ENCODE measurements around the gene FAM216B.
"Not testable (repeated sequence)": the region's sequence is repeated elsewhere in the genome, so short reads cannot be mapped to it uniquely, and the experiment has no call there.

The FAM216B gene

DNA sequence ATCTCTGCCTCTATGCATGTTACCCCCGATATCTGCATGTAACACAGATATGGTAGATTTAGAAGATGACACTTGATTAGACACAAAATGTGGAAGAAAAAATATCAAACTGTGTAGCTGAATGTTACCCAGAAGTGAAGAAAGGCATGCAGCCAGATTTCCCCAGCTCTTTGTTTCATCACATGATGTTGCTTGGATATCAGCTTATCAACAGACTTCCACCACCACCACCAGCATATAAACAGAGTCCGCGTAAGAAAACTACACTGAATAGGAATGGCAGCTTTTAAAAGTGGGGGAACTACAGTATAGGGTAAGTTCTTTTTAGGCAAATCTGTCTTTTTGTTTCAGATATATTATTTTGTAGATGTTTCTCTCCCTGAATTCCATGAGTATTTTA, at the start of gene FAM216B:
TSS of gene FAM216B (plus strand) at position 233 of the 400 bp plus-strand sequence. CDS start 2,484 bp downstream, outside the sequence.
- DNase-seq, result no peak

- DNase-seq, result no peak
These were observed 49.3 kb upstream of the FAM216B start for GRCh38 chr13:42732073-42732472.

DNA sequence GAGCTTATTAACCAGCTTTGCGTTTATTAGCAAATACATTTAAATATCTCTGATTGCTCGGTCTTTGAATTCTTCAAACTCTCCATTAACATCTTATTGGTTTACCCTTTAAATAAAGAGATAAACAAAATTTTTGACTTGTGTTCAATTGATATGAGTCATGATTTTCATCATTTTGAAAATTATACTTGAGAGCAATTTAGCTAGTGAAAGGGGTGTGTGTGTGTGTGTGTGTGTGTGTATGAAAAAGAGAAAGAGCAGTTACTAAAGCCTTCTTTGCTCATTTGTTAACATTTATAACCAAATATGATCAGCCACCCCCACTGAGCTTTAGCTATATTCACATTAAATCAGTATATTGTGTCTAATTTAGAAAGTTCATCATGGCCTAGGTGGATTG, 48.3 kb upstream of the FAM216B start:
- DNase-seq, result no peak

GRCh38 chr13:42735010-42735409, 46.4 kb upstream of the FAM216B start:
- no peak for DNase-seq

DNA sequence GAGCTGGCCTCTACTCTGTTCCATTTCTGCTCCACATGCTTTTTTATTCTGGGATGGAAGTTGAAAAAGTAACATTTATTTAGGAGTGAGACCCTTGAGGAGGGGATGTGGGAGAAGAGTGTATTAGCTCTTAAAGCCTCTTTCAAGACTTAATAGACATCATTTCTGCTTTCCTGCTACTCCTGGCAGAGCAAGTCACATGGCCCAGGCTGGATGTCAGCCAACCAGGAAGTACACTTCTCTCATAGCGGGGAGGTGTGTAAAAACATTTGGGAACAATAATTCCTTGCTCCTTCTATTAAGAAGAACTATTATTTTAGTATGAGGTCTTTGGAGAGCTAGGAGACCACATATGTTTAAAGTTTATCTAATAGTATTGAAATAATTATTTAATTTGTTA, 40.6 kb upstream of the FAM216B start:
- no peak for DNase-seq

DNA sequence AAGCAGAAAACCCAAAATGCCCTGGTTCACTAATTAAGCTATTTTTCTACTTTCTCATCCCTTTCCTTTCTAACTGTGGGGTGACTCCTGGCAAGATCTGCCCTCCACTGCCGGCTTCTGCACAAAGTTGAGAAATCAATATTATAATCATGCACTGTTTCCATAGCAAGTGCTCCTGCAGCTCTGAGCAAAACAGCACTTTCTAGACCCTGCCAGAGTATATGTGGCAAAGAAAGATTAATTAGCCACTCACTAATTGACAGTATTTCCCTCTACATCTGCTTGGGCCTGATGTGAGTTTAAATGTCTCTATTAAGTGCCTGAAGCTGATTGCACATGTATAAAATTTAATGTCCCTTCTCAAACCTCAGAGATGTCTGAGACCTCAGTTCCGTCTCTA, 39.5 kb upstream of the FAM216B start:
- no peak for DNase-seq

GRCh38 chr13:42745655-42746054, 35.7 kb upstream of the FAM216B start:
- no peak for DNase-seq

- no peak for DNase-seq
These were observed 34.5 kb upstream of the FAM216B start for GRCh38 chr13:42746866-42747265.

DNA sequence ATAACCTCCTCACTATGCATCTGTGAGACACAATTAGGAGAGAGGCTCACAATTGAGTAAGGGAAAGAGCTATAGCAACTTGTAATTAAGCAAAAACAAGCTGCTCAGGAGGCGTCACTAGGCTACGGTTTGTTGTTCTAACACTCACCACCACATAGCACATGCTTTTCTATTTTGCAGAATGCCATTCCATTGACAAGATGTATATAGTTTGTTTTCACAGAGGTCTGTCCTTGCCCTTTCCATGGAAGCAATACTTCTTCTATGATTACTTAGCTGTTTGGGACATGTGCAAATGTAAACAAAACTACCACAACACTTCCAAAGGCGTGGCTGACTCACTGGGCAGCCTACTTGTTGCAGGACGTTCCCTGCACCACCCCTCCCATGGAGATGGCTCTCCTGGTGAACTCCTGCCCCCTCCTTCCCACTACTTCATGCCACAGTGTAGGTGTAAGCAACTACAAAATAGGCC, 33.9 kb upstream of the FAM216B start:
- no peak for DNase-seq

GRCh38 chr13:42750794-42751193, 30.6 kb upstream of the FAM216B start:
- no peak for DNase-seq

- no peak for DNase-seq
These were observed 29.7 kb upstream of the FAM216B start for GRCh38 chr13:42751693-42752092.

DNA sequence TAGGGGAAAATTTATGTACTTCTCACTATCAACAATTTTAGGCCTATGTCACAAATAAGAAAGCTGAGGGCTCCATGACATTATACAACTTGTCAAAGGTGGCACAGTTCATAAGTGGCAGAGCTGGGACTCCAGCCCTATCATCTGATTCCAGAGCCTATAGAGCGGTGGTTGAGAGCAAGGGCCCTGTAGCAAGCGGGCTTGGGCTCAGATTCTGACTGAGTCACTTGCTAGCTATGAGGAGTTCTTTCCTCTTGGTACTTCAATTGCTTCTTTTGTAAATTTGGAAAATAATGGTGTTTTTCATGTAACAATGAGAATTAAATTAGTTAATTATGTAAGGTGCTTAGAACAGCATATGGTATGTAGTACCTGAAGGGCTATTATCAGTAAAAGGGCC, 28.7 kb upstream of the FAM216B start:
- no peak for DNase-seq

DNA sequence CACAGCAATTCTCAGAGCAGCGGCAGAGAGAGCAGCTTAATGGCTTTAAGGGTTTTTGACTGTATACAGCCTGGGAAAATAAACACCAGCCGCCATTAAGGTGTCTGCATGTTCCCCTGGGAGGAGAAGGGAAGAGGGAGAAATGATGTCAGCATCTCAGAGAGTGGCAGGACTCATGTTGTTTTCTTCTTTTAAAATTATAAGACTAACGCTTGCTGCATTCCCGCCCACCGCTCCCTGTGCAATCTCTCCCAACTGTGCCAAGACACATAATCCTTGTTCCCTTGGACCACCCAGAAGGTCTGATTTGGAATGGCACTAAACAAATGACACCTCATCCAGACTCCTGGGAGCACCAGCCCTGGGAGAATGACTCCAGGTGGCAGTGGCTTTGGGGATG, 27.7 kb upstream of the FAM216B start:
- no peak for DNase-seq

GRCh38 chr13:42754801-42755510, 26.4 kb upstream of the FAM216B start:
- DNase-seq, result no peak

DNA sequence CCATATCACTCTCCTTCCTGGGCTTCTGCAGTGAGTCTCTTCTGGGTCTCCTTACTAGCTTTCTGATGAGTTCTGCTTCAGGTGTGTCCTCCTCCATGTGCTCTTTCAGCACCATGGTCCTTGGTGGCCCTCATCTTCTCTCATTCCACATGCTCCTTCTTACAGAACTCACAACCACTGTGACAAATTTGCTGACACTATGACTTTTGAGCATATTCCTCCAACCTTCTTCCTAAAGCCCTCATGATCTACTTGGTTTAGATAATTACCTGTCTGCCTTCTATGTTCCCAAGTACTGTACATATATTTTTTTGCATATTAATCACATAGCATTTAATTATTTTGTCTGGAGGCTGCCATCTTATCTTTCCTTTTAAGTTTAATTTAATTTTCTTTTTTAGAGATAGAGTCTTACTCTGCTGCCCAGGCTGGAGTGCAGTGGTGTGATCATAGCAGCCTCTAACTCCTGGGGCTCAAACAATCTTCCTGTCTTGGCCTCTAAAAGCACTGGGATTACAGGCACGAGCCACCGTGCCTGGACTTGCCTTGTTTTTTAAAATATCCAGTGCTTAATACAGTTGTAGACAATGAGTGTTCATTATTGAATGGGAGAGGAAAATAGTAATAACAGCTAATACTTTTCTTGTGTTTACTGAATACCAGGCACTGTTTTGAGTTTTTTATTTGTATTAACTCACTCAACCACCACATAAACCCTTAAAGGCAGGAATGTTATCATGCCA, 23.5 kb upstream of the FAM216B start:
- DNase-seq, result no peak

- no peak for DNase-seq
These were observed 22.9 kb upstream of the FAM216B start for GRCh38 chr13:42758515-42758914.

DNA sequence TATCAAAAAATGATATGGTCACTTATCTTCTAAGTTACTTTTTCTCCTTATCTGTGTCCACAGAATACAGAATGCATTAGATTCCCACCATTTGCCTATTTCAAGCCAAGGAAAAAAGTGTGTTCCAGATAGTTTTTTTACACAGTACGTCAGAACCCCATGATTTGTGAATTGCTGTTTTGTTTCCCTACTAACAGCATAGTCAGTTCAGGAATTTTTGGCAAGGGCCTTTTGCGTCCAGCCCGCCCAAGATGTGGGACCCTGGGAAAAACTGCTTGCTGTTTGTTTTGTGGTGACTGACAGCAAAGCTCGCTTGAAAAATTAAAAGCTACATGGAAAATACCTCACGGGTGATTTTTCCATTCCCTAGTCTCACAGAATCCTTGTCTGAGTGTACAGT, 20.4 kb upstream of the FAM216B start:
- no peak for DNase-seq

DNA sequence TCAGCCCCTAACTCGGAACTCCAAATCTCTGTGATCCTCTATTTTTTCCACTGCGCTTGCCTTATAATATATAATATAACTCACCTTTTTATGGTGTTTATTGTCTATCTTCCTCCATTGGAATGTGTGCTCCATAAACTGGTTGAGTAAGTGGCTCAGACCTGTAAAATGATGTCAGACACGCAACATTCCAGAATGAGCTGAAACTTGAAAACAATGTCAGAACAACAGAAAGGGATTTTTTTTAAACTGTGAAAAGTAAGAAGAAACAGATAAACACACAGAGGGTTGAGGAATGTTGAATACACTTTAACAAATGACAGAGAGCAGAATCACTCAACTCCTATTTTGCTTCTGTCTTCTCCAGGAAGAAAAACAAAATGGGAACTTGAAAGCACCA, 19.1 kb upstream of the FAM216B start:
- DNase-seq, result no peak

DNA sequence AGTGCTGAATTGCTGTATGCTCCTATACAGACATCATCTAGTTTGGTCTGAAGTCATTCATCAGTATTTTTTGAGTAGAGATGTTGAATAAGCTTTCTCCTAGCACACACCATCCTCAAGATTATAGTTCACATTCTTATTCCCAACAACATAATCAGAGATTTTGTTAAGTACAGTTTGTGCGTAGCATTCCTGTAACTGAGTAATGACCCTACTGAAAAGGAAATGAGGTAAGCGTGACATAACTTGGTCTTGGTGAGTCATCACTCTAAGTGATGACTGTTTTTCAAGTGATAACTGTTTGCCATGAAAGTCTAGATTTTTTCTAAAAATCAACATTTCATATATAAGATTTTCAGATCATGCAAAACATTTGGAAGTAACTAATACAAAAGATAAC, 18.5 kb upstream of the FAM216B start:
- no peak for DNase-seq

DNA sequence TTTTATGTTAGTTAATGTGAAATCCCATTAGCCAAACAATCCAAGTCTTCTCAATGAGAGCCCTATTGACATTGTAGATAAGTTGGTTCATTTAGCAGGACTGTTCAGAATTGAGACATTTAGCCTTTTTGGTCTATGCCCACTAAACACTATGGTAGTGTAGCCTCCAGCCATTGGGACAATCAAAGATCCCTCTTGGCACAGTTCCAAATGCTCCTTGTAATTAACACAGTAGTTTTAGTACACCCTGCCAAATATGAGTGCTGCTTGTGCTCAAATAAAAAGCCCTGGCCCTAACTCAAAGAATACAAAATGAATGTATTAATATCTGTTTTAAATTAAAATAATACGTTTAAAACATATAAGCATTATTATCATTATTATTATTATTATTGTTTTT, 15.4 kb upstream of the FAM216B start:
- peak; percentile 10 for DNase-seq

DNA sequence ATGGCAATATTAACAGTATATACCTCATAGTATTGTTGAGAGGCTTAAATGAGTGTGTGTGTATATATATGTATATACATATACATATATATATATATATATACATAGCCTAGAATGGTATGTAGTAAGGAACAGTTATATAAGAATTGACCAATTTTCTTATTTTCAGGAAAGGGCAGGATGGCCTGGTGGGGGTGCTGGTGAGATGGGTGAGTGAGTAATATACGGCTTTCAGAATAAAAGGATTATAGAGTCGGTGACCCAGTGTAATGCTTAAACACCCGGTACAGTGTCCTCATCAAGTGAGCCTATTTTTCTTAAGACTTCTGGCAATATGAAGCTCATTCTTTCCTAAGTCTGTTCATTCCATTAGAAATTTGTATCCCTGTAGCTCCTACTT, 11.7 kb upstream of the FAM216B start:
- no peak for DNase-seq

DNA sequence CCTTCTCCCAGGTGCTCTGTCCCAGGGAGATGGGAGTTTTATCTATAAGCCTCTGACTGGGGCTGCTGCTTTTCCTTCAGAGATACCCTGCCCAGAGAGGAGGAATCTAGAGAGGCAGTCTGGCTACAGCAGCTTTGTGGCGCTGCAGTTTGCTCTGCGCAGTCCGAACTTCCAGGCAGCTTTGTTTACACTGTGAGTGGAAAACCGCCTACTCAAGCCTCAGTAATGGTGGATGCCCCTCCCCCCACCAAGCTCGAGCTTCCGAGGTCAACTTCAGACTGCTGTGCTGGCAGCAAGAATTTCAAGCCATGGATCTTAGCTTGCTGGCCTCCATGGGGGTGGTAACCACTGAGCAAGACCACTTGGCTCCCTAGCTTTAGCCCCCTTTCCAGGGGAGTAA, 4.8 kb upstream of the FAM216B start:
- DNase-seq, result not testable (repeated sequence)

DNA sequence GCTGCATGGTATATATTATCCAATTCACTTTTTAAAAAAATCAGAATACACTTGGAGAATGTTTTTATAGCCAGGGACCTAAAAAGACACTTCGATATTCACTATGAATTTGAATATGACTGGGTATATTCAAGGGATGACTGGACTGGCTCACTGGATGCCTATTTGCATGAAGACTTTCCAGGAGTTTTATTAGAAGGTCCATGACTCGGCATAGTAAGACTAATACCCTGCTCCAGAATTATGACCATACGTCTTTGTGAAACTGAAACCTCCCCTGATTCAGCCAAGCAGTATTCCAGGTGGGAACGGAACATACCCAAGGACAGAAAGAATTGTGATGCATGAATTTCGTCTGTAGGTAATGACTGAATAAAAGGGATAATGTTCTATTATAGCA, 3.9 kb upstream of the FAM216B start:
- no peak for DNase-seq

DNA sequence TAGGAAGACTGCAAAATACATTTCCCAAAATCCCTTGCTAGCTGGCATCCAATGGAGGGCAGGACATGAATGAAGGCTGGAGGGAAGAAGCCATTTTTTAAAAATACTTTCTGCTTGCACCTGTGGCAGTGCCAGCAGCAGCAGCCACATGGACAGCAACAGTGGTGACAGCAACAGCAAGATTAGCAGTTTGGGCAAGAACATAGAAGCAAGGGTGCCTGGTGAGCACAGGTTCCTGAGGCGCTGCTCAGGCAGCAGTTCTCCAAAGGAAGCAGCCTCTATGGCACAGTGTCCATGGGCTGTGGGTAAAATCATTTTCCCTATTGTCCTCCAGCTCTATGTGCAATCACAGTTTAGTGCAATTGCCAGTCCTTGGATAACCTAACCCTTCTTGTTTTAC, 1.3 kb upstream of the FAM216B start:
- no peak for DNase-seq

DNA sequence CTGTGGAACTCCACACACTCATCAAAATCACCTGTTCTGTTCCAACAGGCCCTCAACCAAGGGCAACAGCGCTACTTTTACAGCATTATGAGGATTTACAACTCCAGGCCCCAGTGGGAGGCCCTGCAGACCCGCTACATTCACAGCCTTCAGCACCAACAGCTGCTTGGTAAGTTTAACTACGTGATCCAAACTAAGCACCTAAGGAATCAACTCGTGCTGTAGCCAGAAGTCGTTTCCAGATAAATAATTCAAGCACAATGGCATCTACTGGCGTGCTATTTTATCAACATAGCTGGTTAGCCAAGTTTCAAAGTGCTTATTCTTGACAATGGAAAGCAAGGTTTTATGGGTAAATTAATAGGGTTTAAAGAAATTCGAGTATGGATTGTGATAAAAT, 5.3 kb downstream of the FAM216B start:
- no peak for DNase-seq

Measured in NCI-H1092 (cell line).